GM18909 (cell line): ENCODE results near the gene BTAF1.
"Not testable (repeated sequence)": the region's sequence is repeated elsewhere in the genome, so short reads cannot be mapped to it uniquely, and the experiment has no call there.

Experiments used
- ATAC-seq: cut with Tn5 transposase; IDR thresholded peaks from one replicate; pipeline ENCODE4 v1.9.1; 2021; ENCODE audit warnings: mild to moderate bottlenecking; ENCODE audit not compliant: unreplicated experiment, poor library complexity

BTAF1 gene

GRCh38 chr10:91923371-91924211 is at the start of gene BTAF1:
Gene BTAF1 (plus strand): TSS chr10:91923770. CDS start chr10:91924077, 307 bp downstream.
- ATAC-seq = peak; percentile 97

GRCh38 chr10:91875156-91875555 is 48.4 kb upstream of the BTAF1 start:
- ATAC-seq = no peak

GRCh38 chr10:91875779-91876178 is 47.8 kb upstream of the BTAF1 start:
- ATAC-seq = no peak

DNA sequence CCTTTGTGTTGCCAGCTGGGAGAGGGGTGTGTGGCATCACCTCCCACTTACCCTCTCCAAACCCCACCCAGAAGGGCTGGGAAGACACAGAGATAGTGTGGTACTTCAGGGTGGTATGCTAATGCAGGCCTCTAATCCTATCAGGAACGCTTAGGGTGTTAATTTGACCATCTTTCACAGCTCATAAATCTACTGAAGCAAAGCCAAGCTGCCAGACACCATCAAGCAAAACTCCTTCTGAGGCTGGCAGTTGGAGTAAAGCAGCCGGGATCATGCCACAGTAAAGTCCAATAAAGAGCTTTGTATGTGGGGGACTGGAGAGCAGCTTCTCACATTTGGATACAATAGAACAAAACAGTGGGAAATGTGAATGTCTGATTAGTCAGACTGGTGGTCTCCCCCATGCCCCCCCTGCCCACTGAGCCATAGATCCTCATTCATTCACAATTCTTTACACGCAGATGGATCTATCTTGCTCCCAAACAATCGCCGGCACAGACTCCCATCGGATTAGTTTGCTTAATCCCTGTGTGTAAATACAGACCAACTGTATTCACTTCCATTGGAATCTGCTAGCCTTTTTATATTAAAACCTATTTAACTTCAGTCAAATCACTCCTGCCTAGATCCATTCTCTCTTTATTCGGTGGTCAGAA is 43.9 kb upstream of the BTAF1 start:
- no peak for ATAC-seq

DNA sequence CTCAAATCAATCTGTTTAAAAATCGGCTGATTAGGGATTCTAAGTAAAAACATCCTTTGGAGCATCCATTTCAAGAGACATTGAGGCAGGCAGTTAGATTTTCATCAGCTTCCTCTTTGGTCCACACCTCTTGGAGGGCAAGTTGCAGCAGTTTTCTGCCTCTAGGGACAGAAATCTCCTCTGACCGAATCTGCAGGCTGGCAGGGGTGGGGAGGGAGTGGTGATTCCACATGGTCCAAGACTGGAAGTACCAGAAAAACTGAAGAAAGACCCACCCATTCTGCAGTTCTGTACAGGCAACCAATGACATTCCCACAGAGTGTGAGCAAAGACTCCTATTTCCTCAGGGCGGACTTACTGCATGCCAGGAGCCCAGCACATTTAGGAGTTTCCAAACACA is 43.3 kb upstream of the BTAF1 start:
- ATAC-seq = no peak

- no peak for ATAC-seq
These were observed 39.8 kb upstream of the BTAF1 start for GRCh38 chr10:91883549-91884444.

GRCh38 chr10:91884536-91884935 is 39.0 kb upstream of the BTAF1 start:
- no peak for ATAC-seq

DNA sequence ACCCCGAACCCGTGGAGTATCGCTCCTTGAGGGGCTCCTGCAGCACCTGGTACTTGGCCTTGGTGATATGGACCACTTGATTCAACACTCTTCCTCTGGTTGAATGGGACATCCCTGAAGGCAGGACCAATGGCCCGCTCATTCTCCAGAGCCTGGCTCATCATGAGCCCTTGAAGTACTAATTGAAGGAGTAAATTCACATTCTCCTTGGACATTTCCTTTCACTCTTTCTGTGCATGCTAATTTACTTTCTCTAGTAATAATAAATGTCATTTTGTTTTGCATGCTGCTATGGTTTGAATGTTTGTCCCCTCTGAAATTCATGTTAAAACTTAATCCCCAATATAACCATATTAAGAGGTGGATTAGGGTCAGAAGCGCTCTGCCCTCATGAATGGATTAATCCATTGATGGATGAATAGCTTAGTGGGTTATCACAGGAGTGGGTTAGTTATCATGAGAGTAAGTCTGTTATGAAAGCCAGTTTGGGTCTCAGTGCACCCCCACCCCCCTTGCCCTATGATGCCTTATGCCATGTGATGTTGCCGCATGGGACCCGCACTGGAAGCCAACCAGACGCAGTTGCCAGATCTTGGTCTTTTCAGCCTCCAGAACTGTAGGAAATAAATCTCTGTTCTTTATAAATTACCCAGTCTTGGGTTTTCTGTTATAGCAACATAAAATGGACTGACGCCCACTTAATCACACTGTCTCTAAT is 38.0 kb upstream of the BTAF1 start:
- ATAC-seq = no peak

GRCh38 chr10:91886954-91887271 is 36.7 kb upstream of the BTAF1 start:
- ATAC-seq = no peak

DNA sequence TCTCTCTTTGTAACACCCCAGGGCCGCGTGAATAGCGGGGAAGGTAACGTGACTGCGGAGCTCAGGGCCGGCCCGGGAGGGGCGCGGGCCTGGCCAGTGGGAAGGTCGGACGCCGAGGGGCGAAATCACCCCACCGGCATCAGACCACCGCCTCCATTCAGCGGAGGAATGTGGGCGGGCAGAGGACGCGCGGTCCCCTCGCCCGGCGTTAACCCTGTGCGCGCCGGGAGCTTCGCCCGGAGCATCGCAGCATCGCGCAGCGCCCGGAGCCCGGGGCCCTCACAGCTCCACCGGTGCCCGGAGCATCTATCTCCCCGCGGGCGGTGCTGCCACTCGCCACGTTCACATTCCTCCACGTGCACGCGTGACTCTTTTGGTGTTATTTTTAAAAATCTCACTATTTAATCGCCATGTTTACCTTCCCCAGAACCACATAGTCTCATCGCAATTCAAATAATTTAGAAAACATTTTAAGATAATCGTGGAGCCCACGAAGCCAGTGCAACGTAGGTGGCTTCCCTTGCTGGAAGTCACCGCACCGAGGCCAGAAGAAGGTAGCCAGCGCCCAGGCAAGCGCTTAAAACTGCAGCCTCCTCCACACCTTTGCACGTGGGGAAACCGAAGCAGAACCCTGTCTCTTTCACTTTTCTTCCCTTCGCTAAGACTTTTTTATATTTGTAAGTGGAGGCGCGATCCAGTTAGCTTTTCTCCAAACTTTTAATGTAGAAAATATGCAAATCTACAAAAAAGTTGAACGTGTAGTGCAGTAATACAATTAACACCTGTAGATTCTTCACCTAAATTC is 36.1 kb upstream of the BTAF1 start:
- peak; percentile 46 for ATAC-seq

GRCh38 chr10:91891125-91892001 is 32.2 kb upstream of the BTAF1 start:
- no peak for ATAC-seq

- no peak for ATAC-seq
These were observed 30.5 kb upstream of the BTAF1 start for GRCh38 chr10:91893051-91893450.

DNA sequence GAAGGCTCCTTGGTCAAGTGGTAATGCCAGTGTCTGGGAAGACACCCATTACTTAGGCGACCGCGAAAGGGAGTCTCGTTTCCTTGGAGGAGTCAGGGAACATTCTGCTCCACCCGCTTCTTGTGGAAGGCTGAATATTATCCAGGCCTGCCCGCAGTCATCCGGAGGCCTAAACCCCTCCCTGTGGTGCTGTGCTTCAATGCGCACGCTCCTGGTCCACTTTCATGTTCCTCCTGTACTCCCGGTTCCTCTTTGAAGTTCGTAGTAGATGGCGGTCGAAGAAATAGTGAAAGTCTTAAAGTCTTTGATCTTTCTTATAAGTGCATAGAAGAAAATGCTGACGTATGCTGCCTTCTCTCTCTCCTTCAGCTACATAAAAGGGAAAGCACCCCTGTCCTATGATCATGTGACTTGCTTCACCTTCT is 29.3 kb upstream of the BTAF1 start:
- ATAC-seq = not testable (repeated sequence)

DNA sequence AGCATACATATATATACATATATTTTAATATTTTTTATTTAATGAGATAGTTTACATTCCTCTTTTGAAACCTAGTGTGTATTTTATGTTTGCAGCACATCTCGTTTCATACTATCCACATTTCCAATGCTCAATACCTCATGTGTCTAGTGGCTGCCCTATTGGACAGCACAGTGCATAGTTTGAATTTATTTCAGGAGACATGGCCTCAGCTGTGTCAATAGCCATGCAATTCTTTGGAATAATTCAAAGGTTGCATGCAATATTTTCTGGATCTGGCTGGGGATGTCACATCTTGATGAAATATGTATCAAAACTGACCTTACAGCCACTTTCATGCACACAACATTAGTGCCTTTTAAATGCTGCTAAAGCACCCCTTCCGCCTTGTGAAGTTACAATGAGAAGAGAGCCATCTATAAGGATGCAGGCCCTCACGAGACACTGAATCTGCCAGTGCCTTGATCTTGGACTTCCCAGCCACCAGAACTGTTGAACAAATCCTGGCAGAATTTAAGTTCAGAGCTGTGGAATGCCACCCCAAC is 27.3 kb upstream of the BTAF1 start:
- ATAC-seq = no peak

GRCh38 chr10:91897421-91897820 is 26.1 kb upstream of the BTAF1 start:
- no peak for ATAC-seq

- ATAC-seq = no peak
These were observed 21.5 kb upstream of the BTAF1 start for GRCh38 chr10:91901784-91902677.

DNA sequence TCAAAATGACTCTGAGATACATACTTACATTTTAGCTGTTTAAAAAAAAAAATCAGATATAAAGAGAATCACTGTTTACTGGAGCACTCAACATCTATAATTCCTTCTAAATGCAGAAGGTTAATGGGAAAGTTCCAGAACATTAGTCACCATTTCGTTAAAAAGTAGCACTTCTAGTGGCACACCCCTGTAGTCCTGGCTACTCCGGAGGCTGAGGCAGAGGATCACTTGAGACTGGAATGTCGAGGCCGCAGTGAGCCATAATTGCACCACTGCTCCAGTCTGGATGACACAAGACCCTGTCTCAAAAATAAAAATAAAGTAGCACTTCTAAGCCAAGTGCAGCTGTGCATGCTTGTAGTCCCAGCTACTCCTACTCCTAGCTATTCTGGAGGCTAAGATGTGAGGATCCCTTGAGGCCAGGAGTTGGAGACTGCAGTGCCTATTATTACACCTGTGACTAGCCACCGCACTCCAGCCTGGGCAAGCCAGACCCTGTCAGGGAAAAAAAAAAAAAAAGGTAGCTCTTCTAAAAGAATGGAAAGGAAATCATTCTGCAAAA is 16.5 kb upstream of the BTAF1 start:
- no peak for ATAC-seq
